MM.1S (cell line): ENCODE results near the gene HDAC7.

Experiments
- DNase-seq: peaks from one replicate; pipeline ENCODE4 v3.0.0-alpha.2; 2015
- H2AFZ ChIP-seq: fragments of 300-600 bp; sonication (generic); 2 replicates; pipeline ENCODE4 v1.6.0; 2016; ENCODE audit warnings: antibody characterized with exemption, low read length
- H3F3A ChIP-seq: fragments of 300-600 bp; sonication (generic); 2 replicates; pipeline ENCODE4 v1.6.1; 2016; ENCODE audit warnings: mild to moderate bottlenecking, antibody characterized with exemption, low read length, moderate library complexity, mixed read lengths; ENCODE audit not compliant: insufficient read depth
- H3K27ac ChIP-seq: fragments of 300-600 bp; sonication (generic); 2 replicates; pipeline ENCODE4 v1.5.1; 2016; ENCODE audit warnings: mild to moderate bottlenecking, low read length
- H3K27me3 ChIP-seq: fragments of 300-600 bp; sonication (generic); replicated peaks from 2 replicates; pipeline ENCODE4 v1.6.0; 2016; ENCODE audit warnings: low read length; ENCODE audit not compliant: insufficient read depth
- H3K36me3 ChIP-seq: fragments of 300-600 bp; sonication (generic); replicated peaks from 2 replicates; pipeline ENCODE4 v1.6.1; 2016; ENCODE audit warnings: mild to moderate bottlenecking, low read length, mixed read lengths; ENCODE audit not compliant: insufficient read depth
- H3K4me1 ChIP-seq: fragments of 300-600 bp; sonication (generic); 2 replicates; pipeline ENCODE4 v1.6.1; 2016; ENCODE audit warnings: low read length, mixed read lengths
- H3K4me2 ChIP-seq: fragments of 300-600 bp; sonication (generic); 2 replicates; pipeline ENCODE4 v1.6.0; 2016; ENCODE audit warnings: low read depth, low read length
- H3K4me3 ChIP-seq: fragments of 300-600 bp; sonication (generic); 2 replicates; pipeline ENCODE4 v1.5.1; 2016; ENCODE audit warnings: low read length, mixed read lengths
- H3K79me2 ChIP-seq: fragments of 300-600 bp; sonication (generic); 2 replicates; pipeline ENCODE4 v1.6.1; 2016; ENCODE audit warnings: mixed run types, low read length, mixed read lengths
- H3K9ac ChIP-seq: fragments of 300-600 bp; sonication (generic); 2 replicates; pipeline ENCODE4 v1.6.1; 2016; ENCODE audit warnings: low read length, mixed read lengths
- H3K9me2 ChIP-seq: fragments of 300-600 bp; sonication (generic); replicated peaks from 2 replicates; pipeline ENCODE4 v1.6.1; 2016; ENCODE audit warnings: mild to moderate bottlenecking, low read length, mixed read lengths; ENCODE audit not compliant: insufficient read depth
- H3K9me3 ChIP-seq: fragments of 300-600 bp; sonication (generic); replicated peaks from 2 replicates; pipeline ENCODE4 v1.6.1; 2016; ENCODE audit warnings: mild to moderate bottlenecking, low read length, mixed read lengths; ENCODE audit not compliant: insufficient read depth
- H4K20me1 ChIP-seq: fragments of 300-600 bp; sonication (generic); 2 replicates; pipeline ENCODE4 v1.6.1; 2016; ENCODE audit warnings: mild to moderate bottlenecking, low read length, moderate library complexity, mixed read lengths; ENCODE audit not compliant: insufficient read depth
- EZH2 ChIP-seq: fragments of 300-600 bp; sonication (generic); optimal IDR thresholded peaks from 2 replicates; pipeline ENCODE3; 2017; ENCODE audit warnings: low read depth, mild to moderate bottlenecking, antibody characterized with exemption, low read length, mixed read lengths
- EZH2phosphoT487 ChIP-seq: fragments of 300-600 bp; sonication (generic); IDR thresholded peaks from 2 replicates; pipeline ENCODE4 v1.6.1; 2018; ENCODE audit warnings: antibody characterized with exemption, low read length
- TF ChIP-seq, protein P1 (sequence below): fragments of 300-600 bp; sonication (generic); IDR thresholded peaks from 2 replicates; pipeline ENCODE4 v1.5.1; 2016; ENCODE audit warnings: antibody characterized with exemption, low read length, mixed read lengths

The HDAC7 gene

GRCh38 chr12:47846294-47846996 is 26.7 kb upstream of the HDAC7 start:
- H2AFZ ChIP-seq: no peak overlapping the region
- no peak overlapping the region for H3K4me2 ChIP-seq
- no peak overlapping the region for H3K9ac ChIP-seq
- H3K4me1 ChIP-seq: 0 out of 2 replicates have a peak, but pooled peaks cover under 1% of the 10 kb centered on the region
- H3K79me2 ChIP-seq: no peaks in the 10 kb centered on the region
- H3K4me3 ChIP-seq: no peak overlapping the region
- no peaks in the 10 kb centered on the region for H4K20me1 ChIP-seq
- H3K36me3 ChIP-seq: no peaks in the 10 kb centered on the region; the same call in 1 of the 2 replicates
- no peaks in the 10 kb centered on the region for H3F3A ChIP-seq
- H3K27me3 ChIP-seq: no peaks in the 10 kb centered on the region
- TF ChIP-seq EZH2phosphoT487 (no peak), EZH2 (no peak)
- TF ChIP-seq, protein P1, sequence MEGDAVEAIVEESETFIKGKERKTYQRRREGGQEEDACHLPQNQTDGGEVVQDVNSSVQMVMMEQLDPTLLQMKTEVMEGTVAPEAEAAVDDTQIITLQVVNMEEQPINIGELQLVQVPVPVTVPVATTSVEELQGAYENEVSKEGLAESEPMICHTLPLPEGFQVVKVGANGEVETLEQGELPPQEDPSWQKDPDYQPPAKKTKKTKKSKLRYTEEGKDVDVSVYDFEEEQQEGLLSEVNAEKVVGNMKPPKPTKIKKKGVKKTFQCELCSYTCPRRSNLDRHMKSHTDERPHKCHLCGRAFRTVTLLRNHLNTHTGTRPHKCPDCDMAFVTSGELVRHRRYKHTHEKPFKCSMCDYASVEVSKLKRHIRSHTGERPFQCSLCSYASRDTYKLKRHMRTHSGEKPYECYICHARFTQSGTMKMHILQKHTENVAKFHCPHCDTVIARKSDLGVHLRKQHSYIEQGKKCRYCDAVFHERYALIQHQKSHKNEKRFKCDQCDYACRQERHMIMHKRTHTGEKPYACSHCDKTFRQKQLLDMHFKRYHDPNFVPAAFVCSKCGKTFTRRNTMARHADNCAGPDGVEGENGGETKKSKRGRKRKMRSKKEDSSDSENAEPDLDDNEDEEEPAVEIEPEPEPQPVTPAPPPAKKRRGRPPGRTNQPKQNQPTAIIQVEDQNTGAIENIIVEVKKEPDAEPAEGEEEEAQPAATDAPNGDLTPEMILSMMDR: no peak
- no peak for DNase-seq
- H3K27ac ChIP-seq: no peak overlapping the region
- H3K9me2 ChIP-seq: no peaks in the 10 kb centered on the region
- no peaks in the 10 kb centered on the region for H3K9me3 ChIP-seq

DNA sequence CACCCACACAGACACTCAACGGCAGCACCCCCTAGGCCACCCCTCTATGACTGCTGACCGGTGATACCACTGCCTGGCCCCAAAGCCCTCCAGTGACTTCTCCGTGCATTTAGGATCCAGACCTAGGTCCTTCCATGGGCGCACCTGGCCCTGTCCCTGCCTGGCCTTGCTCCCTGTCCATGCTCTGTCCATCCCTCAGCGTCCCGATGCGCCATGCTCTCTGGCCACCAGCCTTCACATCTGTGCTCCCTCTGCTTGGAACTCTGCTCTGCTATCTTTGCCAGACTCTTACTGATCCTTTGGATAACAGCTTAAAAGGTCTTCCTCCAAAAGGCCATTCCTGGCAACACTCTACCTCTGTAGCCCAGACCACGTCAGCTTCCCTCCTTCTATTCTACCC is 25.4 kb upstream of the HDAC7 start:
- Histone ChIP-seq H2AFZ (no peak overlapping the region), H3K27ac (no peak overlapping the region), H3K79me2 (no peaks in the 10 kb centered on the region), H3K9me3 (no peaks in the 10 kb centered on the region), H3K27me3 (no peaks in the 10 kb centered on the region), H3K9ac (no peak overlapping the region), H3K4me3 (no peak overlapping the region), H3K36me3 (no peaks in the 10 kb centered on the region), H4K20me1 (no peaks in the 10 kb centered on the region), H3F3A (no peaks in the 10 kb centered on the region), H3K9me2 (no peaks in the 10 kb centered on the region), H3K4me1 (no peaks in the 10 kb centered on the region), H3K4me2 (no peak overlapping the region)
- no peak for DNase-seq
- no peak for TF ChIP-seq EZH2
- no peak for TF ChIP-seq EZH2phosphoT487
- TF ChIP-seq, protein P1: no peak

GRCh38 chr12:47844264-47845019 is 24.7 kb upstream of the HDAC7 start:
- Histone ChIP-seq H3K4me2 (no peak overlapping the region), H3K9me2 (no peaks in the 10 kb centered on the region), H3K36me3 (no peaks in the 10 kb centered on the region), H3K9me3 (no peaks in the 10 kb centered on the region), H3K9ac (no peak overlapping the region), H3K4me3 (no peak overlapping the region), H3K27ac (no peak overlapping the region), H3K27me3 (no peaks in the 10 kb centered on the region), H3F3A (no peaks in the 10 kb centered on the region), H3K79me2 (no peaks in the 10 kb centered on the region), H4K20me1 (no peaks in the 10 kb centered on the region), H2AFZ (no peak overlapping the region), H3K4me1 (no peaks in the 10 kb centered on the region)
- TF ChIP-seq EZH2 (no peak), EZH2phosphoT487 (no peak)
- TF ChIP-seq, protein P1: no peak
- DNase-seq: no peak
